GM18519 (cell line): ENCODE measurements around the gene ANXA2.

Experiments
- ATAC-seq: cut with Tn5 transposase; IDR thresholded peaks from one replicate; pipeline ENCODE4 v1.9.1; 2021; ENCODE audit warnings: mild to moderate bottlenecking, moderate library complexity; ENCODE audit not compliant: unreplicated experiment, low FRiP score

The ANXA2 gene

DNA sequence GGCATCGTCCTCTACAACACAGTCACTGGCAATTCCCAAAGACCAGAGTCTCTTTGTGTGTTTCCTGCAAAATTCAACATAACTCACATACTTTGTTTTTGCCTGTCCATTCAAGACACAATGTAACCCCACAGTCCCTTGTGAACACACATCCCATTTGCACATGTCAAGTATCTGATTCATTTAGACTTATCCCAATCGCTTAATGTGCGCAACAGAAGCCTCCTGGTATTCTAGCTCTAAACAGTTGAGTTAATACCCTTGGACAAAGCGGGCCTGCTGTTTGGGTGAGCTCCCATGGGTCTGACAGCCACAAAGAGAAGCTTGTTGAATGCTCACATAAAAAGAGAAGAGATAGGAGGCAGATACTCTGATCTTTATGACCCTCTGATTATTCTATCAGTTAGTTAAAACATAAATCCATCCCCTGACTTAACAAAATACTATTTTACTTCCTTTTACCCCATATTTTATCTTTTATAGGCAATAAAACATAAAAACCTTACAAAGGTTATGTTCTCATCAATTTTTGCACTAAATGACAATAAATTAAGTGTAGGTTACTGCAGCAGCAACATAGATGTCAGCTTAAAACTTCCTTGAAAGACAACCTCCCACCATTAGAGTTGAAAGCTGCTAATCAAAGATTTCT lies 79.4 kb downstream of the ANXA2 start:
- ATAC-seq, result no peak

DNA sequence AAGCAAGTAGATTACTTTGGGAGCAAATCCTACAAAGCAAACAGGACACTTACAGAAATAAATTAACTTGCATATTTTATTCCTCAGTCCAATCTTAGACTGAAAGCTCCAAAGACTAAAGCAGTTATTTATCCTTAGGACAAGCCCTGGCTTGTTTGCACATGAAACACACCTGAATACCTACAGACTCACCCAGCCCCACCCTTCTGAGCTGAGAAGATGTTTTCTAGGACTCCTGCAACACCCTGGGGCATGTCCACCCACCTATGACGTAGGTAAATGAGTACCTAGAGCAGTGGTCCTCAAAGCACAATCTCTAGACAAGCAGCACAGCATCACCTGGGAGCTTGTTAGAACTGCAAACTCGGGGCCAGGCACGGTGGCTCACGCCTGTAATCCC lies 80.8 kb downstream of the ANXA2 start:
- no peak for ATAC-seq

- no peak for ATAC-seq
Measured at GRCh38 chr15:60315878-60316277, 81.9 kb downstream of the ANXA2 start.

DNA sequence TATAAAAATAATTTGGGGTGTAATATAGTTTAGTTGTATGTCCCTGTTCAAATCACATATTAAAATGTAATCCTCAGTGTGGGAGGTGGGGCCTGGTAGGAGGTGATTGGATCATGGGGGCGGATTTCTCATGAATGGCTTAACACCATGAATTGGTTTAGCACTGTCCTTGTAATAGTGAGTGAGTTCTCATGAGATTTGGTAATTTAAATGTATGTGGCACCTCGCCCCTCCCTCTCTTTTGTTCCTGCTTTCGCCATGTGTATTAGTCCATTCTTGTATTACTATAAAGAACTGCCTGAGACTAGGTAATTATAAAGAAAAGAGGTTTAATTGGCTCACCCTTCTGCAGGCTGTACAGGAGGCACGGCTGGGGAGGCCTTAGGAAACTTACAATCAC lies 83.9 kb downstream of the ANXA2 start:
- ATAC-seq, result no peak

- ATAC-seq, result no peak
Measured at GRCh38 chr15:60307034-60307433, 90.8 kb downstream of the ANXA2 start.

- no peak for ATAC-seq
Measured at GRCh38 chr15:60301024-60301423, 96.8 kb downstream of the ANXA2 start.

DNA sequence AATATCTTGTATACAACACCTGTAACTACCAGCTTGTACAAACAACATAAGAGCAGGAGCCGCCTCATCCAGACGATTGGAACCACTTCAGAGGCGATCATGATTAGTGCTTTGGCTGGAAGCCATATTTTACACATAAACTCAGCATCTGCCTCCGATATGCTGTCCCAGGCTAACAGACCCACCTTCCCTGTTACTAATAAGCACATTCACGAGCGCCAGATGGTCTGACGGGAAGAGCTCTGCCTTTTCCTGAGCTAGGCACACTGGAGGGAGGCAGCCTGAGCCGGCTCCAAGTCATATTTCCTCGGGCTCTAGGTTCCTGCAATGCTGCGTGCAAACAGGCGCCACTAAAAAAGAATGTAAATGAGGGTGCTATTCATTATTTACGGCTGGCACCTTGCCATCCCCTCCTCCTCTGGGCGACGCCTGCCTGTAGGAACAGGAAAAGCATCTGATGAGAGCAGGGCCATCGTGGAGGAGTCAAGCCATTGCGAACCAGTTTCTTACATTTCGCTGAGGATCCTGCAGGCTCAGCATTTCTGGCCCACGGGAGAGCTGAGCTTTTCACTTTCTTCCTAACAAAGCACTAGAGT lies 98.2 kb downstream of the ANXA2 start:
- no peak for ATAC-seq
